SK-N-SH (cell line): ENCODE results near the gene LGALS13. TPM values are rescaled to one million over a fixed set of nuclear protein-coding genes. Genes with fewer than 3 reads are reported as not detected.

Source experiments
- CTCF ChIA-PET: fragments of 300-600, 350-600 bp; formaldehyde crosslinking; extraction: SDS; loops from one replicate; lab custom pipeline; 2021; lab: Yijun Ruan, JAX
- POLR2A ChIA-PET: fragments of 350-600 bp; sonication (Branson Sonifier 250); formaldehyde crosslinking; extraction: SDS; loops from one replicate; lab custom pipeline; 2020; ENCODE audit warnings: antibody characterized with exemption, inconsistent platforms; lab: Yijun Ruan, JAX
- DNase-seq: peaks from one replicate; pipeline ENCODE4 v3.0.0; 2012
- H2AFZ ChIP-seq: fragments of 200-600 bp; sonication (generic); 2 replicates; pipeline ENCODE4 v1.8.1; 2016; ENCODE audit warnings: antibody characterized with exemption, mild to moderate bottlenecking, low read depth
- H3F3A ChIP-seq: fragments of 200-600 bp; sonication (generic); replicated peaks from 2 replicates; pipeline ENCODE3; 2016; ENCODE audit warnings: antibody characterized with exemption, mild to moderate bottlenecking; ENCODE audit not compliant: insufficient read depth
- H3K27ac ChIP-seq, 2 experiments: fragments of 200-500 bp in 1 of 2; fragments of 200-600 bp in 1 of 2; sonication (Bioruptor generic) in 1 of 2; sonication (generic), shearing (Covaris generic) in 1 of 2; 2 replicates each; pipeline versions ENCODE4 v1.5.1 to v1.6.1; 2014 to 2016; ENCODE audit warnings: low read depth in 2 of 2, inconsistent platforms in 1 of 2, low read length in 1 of 2, mild to moderate bottlenecking in 1 of 2, mixed read lengths in 1 of 2
- H3K27me3 ChIP-seq: fragments of 200-600 bp; sonication (generic), shearing (Covaris generic); 2 replicates; pipeline ENCODE4 v1.6.1; 2016; ENCODE audit warnings: mixed run types; ENCODE audit not compliant: insufficient read depth
- H3K36me3 ChIP-seq, 2 experiments: fragments of 200-500 bp in 1 of 2; fragments of 200-600 bp in 1 of 2; sonication (Bioruptor generic) in 1 of 2; sonication (generic) in 1 of 2; replicated peaks in 1 of 2; 2 replicates each; pipeline versions ENCODE3 to v1.5.1; 2014 to 2016; ENCODE audit warnings: low read length in 1 of 2, mild to moderate bottlenecking in 1 of 2; ENCODE audit not compliant: insufficient read depth in 2 of 2, control insufficient read depth in 1 of 2
- H3K4me1 ChIP-seq, 2 experiments: fragments of 200-500 bp in 1 of 2; fragments of 200-600 bp in 1 of 2; sonication (Bioruptor generic) in 1 of 2; sonication (generic), shearing (Covaris generic) in 1 of 2; 2 replicates each; pipeline versions ENCODE4 v1.5.1 to v1.6.1; 2014 to 2016; ENCODE audit warnings: low read depth in 1 of 2, low read length in 1 of 2, mixed run types in 1 of 2; ENCODE audit not compliant: insufficient read depth in 2 of 2, control insufficient read depth in 1 of 2
- H3K4me2 ChIP-seq: fragments of 200-600 bp; sonication (generic), shearing (Covaris generic); 2 replicates; pipeline ENCODE4 v1.6.1; 2017; ENCODE audit warnings: mixed run types
- H3K4me3 ChIP-seq, 2 experiments: fragments of 200-500 bp in 1 of 2; fragments of 200-600 bp in 1 of 2; sonication (Bioruptor generic) in 1 of 2; sonication (generic), shearing (Covaris generic) in 1 of 2; 2 replicates each; pipeline versions ENCODE4 v1.5.1 to v1.8.1; 2014 to 2016; ENCODE audit warnings: low read depth in 2 of 2, inconsistent platforms in 1 of 2, low read length in 1 of 2, mild to moderate bottlenecking in 1 of 2, mixed read lengths in 1 of 2, moderate library complexity in 1 of 2
- H3K79me2 ChIP-seq: fragments of 200-600 bp; sonication (generic); 2 replicates; pipeline ENCODE4 v1.8.1; 2017; ENCODE audit warnings: mild to moderate bottlenecking; ENCODE audit not compliant: insufficient read depth
- H3K9ac ChIP-seq: fragments of 200-600 bp; sonication (generic); 2 replicates; pipeline ENCODE4 v1.6.1; 2017; ENCODE audit warnings: mixed run types
- H3K9me2 ChIP-seq: fragments of 200-600 bp; sonication (generic); 2 replicates; pipeline ENCODE4 v1.6.1; 2017; ENCODE audit warnings: mixed run types
- H3K9me3 ChIP-seq: fragments of 200-600 bp; sonication (generic); 2 replicates; pipeline ENCODE4 v1.6.1; 2017; ENCODE audit warnings: mixed run types, mild to moderate bottlenecking, moderate library complexity
- H4K20me1 ChIP-seq: fragments of 200-600 bp; sonication (generic); 2 replicates; pipeline ENCODE4 v1.6.1; 2017; ENCODE audit warnings: mild to moderate bottlenecking, mixed run types; ENCODE audit not compliant: insufficient read depth
- CTCF ChIP-seq: fragments of 200-600 bp; sonication (generic); IDR thresholded peaks from 2 replicates; pipeline ENCODE4 v1.6.1; 2017; ENCODE audit warnings: antibody characterized with exemption, mild to moderate bottlenecking, moderate library complexity
- EZH2phosphoT487 ChIP-seq: fragments of 200-600 bp; sonication (generic); IDR thresholded peaks from 2 replicates; pipeline ENCODE4 v1.6.1; 2017; ENCODE audit warnings: low read depth, mixed run types, mild to moderate bottlenecking, antibody characterized with exemption, moderate library complexity, borderline replicate concordance
- WGBS: methylation state at CpG from one replicate; pipeline ENCODE4 v1.1.6; 2017; ENCODE audit warnings: low lambda C conversion rate; 5-methylcytosine and 5-hydroxymethylcytosine counted together
- polyA plus RNA-seq, 3 experiments: library from polyadenylated mRNA; depleted of rRNA; stranded (reverse); fragments of >200 nt; gene quantifications; 2 replicates each; pipeline ENCODE4 v1.2.3, GENCODE V29; 2012
- TF ChIP-seq, protein P1 (sequence below): IDR thresholded peaks from 2 replicates; pipeline ENCODE4 v1.6.1; 2012; ENCODE audit warnings: mild to moderate bottlenecking, low read depth, low read length, moderate library complexity
- TF ChIP-seq, protein P2 (sequence below): IDR thresholded peaks from 2 replicates; pipeline ENCODE4 v1.4.0; 2012; ENCODE audit warnings: low read depth

Gene LGALS13
- polyA plus RNA-seq, 1 of the 3 experiments (the other 2 are of a cell fraction) = not detected

DNA sequence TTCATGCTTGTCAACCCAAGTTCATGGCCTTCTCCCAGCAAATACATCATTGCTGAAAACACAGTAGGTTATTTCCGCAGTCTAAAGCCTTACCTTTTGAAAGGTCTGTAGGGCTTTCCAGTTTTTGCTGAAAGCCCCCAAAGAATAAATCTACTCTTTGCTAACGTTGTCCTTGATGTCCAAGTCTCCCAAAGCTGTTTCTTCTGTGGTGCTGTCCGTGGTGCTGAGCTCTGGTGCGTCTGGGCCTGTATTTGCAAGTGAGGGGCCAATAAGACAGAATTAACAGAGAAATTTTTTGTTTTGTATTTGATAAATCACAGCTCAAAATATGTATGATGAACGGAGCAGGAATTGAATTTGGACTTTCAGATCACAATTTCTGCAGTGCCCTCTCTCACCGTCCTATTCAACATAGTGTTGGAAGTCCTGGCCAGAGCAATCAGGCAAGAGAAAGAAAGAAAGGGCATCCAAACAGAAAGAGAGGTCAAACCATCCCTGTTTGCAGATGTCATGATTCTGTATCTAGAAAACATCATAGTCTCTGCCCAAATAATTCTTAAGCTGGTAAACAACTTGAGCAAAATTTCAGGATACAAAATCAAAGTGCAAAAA, 43.6 kb downstream of the LGALS13 start:
- Histone ChIP-seq H3K9me2 (no peaks in the 10 kb centered on the region), H3K9me3 (no peaks in the 10 kb centered on the region), H2AFZ (no peak overlapping the region), H3K4me3 (no peak overlapping the region), H3K4me2 (no peak overlapping the region), H3K4me1 (no peaks in the 10 kb centered on the region), H3K36me3 (no peaks in the 10 kb centered on the region), H3K27ac (no peak overlapping the region), H3K9ac (no peak overlapping the region), H3F3A (no peaks in the 10 kb centered on the region), H4K20me1 (no peaks in the 10 kb centered on the region), H3K27me3 (no peaks in the 10 kb centered on the region), H3K79me2 (no peaks in the 10 kb centered on the region)
- ChIA-PET POLR2A (no interaction called here), CTCF (no interaction called here)
- TF ChIP-seq, protein P1, sequence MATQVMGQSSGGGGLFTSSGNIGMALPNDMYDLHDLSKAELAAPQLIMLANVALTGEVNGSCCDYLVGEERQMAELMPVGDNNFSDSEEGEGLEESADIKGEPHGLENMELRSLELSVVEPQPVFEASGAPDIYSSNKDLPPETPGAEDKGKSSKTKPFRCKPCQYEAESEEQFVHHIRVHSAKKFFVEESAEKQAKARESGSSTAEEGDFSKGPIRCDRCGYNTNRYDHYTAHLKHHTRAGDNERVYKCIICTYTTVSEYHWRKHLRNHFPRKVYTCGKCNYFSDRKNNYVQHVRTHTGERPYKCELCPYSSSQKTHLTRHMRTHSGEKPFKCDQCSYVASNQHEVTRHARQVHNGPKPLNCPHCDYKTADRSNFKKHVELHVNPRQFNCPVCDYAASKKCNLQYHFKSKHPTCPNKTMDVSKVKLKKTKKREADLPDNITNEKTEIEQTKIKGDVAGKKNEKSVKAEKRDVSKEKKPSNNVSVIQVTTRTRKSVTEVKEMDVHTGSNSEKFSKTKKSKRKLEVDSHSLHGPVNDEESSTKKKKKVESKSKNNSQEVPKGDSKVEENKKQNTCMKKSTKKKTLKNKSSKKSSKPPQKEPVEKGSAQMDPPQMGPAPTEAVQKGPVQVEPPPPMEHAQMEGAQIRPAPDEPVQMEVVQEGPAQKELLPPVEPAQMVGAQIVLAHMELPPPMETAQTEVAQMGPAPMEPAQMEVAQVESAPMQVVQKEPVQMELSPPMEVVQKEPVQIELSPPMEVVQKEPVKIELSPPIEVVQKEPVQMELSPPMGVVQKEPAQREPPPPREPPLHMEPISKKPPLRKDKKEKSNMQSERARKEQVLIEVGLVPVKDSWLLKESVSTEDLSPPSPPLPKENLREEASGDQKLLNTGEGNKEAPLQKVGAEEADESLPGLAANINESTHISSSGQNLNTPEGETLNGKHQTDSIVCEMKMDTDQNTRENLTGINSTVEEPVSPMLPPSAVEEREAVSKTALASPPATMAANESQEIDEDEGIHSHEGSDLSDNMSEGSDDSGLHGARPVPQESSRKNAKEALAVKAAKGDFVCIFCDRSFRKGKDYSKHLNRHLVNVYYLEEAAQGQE = peak; percentile 96
- TF ChIP-seq EZH2phosphoT487 = no peak
- DNase-seq = no peak
- 3% methylated on average over 6 of the region's 6 CpGs for WGBS

DNA sequence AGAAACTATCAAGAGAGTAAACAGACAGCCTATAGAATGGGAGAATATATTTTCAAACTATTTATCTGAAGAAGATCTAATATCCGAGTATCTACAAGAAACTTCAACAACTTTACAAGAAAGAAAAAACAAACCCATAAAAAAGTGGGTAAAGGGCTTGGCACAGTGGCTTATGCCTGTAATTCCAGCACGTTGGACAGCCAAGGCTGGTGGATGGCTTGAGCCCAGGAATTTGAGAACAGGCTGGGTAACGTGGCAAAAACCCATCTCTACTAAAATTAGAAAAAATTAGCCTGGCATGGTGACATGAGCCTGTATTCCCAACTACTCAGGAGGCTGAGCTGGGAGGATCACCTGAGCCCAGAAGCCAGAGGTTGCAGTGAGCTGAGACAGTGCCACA, 45.6 kb downstream of the LGALS13 start:
- ChIA-PET CTCF (interaction anchor here (1.0 kb wide), 1 partner anchor 174 kb away, joined by 3 read pairs; no protein-coding TSS in a partner anchor), POLR2A (no interaction called here)
- H3K36me3 ChIP-seq = no peaks in the 10 kb centered on the region
- no peak overlapping the region for H3K9ac ChIP-seq
- no peaks in the 10 kb centered on the region for H3K9me3 ChIP-seq
- no peaks in the 10 kb centered on the region for H3F3A ChIP-seq
- TF ChIP-seq, protein P1 = 0 out of 2 replicates have a peak, but pooled peaks have one; percentile 14
- TF ChIP-seq, protein P2, sequence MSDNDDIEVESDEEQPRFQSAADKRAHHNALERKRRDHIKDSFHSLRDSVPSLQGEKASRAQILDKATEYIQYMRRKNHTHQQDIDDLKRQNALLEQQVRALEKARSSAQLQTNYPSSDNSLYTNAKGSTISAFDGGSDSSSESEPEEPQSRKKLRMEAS = no peak
- TF ChIP-seq CTCF = no peak
- no peak overlapping the region for H3K27ac ChIP-seq
- no peaks in the 10 kb centered on the region for H3K4me1 ChIP-seq
- no peaks in the 10 kb centered on the region for H3K9me2 ChIP-seq
- DNase-seq = no peak
- H2AFZ ChIP-seq = no peak overlapping the region
- no peaks in the 10 kb centered on the region for H3K27me3 ChIP-seq
- no peaks in the 10 kb centered on the region for H3K79me2 ChIP-seq
- H4K20me1 ChIP-seq = no peaks in the 10 kb centered on the region
- WGBS = 0% methylated on average over 3 of the region's 3 CpGs
- no peak overlapping the region for H3K4me3 ChIP-seq
- H3K4me2 ChIP-seq = no peak overlapping the region
